Gastroesophageal sphincter (tissue), 3 donors: ENCODE data around the gene CHRNE.

Source experiments
- POLR2A ChIP-seq, 2 donors: fragments of 450-650 bp; IDR thresholded peaks; one replicate each; pipeline ENCODE4 v1.6.1; 2017; ENCODE audit warnings: antibody characterized with exemption in 2 of 2, mild to moderate bottlenecking in 2 of 2, moderate library complexity in 1 of 2
- TF ChIP-seq, protein P1 (sequence below), 4 experiments: fragments of 200-600 bp in 2 of 4; fragments of 450-650 bp in 2 of 4; sonication (generic) in 1 of 4; IDR thresholded peaks; one replicate each; pipeline ENCODE4 v1.5.1; 2017 to 2019; ENCODE audit warnings: antibody characterized with exemption in 4 of 4, mild to moderate bottlenecking in 2 of 4, moderate library complexity in 2 of 4

GRCh38 chr17:4938069-4938491 is 35.2 kb upstream of the CHRNE start:
- TF ChIP-seq, protein P1, sequence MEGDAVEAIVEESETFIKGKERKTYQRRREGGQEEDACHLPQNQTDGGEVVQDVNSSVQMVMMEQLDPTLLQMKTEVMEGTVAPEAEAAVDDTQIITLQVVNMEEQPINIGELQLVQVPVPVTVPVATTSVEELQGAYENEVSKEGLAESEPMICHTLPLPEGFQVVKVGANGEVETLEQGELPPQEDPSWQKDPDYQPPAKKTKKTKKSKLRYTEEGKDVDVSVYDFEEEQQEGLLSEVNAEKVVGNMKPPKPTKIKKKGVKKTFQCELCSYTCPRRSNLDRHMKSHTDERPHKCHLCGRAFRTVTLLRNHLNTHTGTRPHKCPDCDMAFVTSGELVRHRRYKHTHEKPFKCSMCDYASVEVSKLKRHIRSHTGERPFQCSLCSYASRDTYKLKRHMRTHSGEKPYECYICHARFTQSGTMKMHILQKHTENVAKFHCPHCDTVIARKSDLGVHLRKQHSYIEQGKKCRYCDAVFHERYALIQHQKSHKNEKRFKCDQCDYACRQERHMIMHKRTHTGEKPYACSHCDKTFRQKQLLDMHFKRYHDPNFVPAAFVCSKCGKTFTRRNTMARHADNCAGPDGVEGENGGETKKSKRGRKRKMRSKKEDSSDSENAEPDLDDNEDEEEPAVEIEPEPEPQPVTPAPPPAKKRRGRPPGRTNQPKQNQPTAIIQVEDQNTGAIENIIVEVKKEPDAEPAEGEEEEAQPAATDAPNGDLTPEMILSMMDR (IDR thresholded peaks at IDR 0.05): no peak
- no peak for TF ChIP-seq POLR2A (IDR thresholded peaks at IDR 0.05)
